Activated CD4-positive, CD25-positive, alpha-beta regulatory T cell (primary cell): ENCODE measurements around the gene CD3D.
A peak's percentile ranks its signal among the peaks of the same experiment; 100 is the strongest.

Experiments used
- DNase-seq, 4 experiments: peaks; one replicate each; lab custom pipeline; 2025; lab: John Stamatoyannopoulos, UW

CD3D gene

DNA sequence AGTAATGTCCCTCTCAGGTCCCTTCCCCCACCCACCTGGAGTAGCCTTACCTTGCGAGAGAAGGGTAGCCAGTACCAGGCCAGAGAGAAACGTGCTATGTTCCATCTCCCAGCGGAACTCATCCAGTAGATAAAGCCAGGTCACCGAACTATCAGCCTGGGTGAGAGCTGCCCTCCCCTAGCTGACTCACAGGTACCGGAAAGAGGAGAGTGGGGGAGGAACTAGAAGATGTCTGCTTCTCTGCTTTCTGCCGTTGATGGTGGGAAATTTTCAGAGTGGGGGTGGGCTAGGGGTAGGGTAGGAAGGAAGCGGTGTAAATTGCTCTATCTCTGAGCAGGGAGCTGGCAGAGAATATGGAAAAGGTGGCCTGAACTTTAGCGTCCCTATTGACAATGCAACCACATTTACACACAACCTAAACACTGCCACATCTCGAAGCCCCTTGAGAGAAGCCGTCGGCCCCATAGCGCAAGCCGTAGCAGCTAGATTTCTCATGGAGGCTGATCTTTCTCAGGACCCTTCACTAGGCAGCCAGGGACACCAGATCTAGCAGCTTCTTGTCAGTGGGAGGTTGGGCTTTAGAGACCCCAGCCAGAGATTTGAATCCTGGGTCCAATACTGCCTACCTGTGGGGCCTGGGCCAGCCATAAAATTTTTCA lies at the start of gene CD3D:
Gene CD3D (minus strand): TSS at position 203 of the 659 bp plus-strand sequence. CDS start 98 bp downstream, at position 105.
- peak in 3 of 4 experiments; percentile 26 to 41 (median 37) for DNase-seq

DNA sequence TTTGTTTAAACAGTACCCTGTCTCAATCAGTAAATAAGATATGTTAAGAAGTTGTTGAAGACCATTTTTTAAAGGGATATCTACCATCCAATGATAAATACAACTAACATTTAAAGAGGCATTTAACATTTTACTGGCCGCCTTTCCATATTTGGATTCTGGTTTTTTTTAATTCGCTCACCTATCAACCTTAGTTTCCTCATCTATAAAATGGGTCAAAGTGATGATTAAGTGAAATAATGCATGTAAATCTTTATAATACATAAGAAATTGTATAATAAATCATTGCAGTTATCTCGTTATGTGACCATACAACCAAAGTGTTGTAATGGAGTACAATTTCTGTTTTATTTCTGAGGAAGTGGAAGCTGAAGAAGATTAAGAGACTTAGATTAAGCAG lies 41.2 kb upstream of the CD3D start:
- DNase-seq: no peak

DNA sequence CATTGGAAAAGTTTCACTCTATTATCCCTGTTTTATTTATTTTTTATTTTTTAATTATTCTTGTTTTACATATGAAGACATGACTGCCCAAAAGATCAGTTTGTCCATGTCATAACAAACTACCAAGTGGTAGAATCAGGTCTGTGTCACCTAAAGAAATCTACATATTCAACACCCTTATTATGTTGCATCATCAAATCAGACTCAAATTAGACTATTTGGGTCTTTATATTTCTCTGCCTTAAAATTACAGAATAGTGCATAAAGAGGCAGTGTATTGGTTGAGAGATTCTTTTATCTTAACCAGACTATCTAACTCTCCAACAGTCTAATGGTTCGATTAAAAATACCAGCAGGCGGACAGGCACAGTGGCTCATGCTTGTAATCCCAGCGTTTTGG lies 40.4 kb upstream of the CD3D start:
- no peak for DNase-seq

DNA sequence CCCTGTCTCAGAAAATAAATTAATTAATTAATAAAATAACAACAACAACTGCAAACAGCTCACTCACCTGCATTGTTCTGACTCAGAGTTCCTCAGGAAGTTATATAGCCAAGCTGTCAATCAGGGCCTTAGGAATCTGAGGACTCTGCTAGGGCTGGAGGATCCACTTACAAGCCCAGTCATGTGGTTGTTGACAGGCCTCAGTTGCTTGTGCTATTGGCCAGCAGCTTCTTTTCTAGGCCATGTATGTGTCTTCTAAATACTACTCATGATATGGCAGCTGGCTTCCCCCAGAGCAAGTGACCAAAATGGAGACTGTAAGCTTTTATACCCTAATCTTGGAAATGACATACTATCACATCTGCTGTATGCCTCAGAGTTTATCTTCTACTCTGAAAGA lies 38.1 kb upstream of the CD3D start:
- no peak for DNase-seq

DNA sequence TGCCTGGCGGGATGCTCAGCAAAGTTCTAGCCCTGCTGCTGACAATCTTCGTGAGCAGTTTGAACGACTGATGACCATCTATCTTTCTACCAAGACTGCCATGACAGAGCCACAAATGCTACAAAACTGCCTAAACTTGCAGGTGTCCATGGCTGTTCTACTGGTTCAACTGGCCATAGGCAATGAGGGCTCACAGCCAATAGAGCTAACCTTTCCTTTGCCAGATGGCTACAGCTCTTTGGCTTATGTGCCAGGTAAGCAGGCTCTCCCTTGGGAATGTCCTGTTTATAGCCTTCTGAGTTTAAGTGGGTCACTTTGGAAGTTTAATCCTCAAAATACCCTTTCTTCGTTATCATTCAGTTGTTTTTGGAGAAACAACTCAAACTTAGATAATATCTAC lies 37.0 kb upstream of the CD3D start:
- no peak for DNase-seq

DNA sequence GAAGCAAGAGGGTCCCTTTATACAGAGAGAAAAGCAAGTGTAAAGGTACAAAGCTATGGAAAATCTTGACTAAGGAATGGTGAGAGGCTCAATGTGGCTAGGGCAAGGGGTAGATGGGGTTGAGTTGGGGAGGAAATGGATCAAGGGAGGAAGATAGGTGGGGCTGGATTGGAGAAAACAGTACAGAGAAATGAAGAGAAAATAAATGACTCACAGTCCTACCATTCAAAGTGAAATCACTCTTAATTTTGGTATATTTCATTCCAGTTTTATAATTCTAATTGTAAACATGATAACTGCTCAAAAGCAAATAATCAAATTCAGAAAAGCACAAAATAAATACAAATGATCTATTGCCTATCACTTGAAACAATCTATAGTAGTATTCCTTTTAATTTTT lies 33.5 kb upstream of the CD3D start:
- DNase-seq: no peak

DNA sequence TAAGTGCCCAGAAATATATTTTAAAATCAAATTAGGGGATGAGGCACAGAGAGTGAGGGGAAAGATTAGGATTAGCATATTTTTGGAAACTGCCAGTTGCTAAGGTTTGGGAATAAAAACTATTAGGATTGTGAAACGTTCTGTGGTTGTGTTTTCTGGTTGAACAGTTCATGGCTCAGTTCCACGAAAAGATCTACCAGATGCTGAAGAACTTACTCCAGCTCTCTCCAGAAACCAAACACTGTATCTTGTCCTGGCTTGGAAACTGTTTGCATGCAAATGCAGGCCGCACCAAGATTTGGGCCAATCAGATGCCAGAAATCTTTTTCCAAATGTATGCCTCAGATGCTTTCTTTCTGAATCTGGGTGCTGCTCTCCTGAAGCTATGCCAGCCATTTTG lies 32.2 kb upstream of the CD3D start:
- no peak for DNase-seq

DNA sequence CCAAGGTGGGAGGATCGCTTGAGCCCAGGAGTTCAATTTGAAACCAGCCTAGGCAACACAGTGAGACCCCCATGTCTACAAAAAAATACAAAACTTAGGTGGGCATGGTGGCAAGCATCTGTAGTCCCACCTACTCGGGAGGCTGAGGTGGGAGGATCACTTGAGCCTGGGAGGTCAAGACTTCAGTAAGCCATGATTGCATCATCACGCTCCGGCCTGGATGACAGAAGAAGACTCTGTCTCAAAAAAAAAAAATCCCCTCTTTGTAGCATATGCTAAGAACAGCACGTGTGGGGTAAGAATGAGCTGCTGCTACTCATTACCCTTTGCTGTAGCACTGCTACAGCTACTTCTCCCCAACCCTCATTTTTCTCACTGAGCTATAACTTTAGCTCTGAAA lies 31.4 kb upstream of the CD3D start:
- DNase-seq: no peak

DNA sequence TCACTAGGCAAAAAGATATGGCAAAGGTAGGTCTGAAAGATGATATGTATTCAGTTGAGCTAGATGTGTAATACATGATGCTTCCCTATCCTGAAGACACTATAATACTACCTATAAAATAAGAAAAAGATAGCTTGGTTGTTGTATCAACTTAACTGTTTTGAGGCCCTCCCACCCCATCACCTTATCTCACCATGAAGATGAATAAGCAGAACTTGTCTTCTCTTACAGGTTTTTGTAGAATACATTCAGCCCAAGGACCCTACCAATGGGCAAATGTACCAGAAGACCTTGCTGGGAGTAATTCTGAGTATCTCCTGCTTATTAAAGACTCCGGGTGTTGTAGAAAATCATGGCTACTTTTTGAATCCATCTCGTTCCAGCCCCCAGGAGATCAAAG lies 30.8 kb upstream of the CD3D start:
- DNase-seq: no peak

DNA sequence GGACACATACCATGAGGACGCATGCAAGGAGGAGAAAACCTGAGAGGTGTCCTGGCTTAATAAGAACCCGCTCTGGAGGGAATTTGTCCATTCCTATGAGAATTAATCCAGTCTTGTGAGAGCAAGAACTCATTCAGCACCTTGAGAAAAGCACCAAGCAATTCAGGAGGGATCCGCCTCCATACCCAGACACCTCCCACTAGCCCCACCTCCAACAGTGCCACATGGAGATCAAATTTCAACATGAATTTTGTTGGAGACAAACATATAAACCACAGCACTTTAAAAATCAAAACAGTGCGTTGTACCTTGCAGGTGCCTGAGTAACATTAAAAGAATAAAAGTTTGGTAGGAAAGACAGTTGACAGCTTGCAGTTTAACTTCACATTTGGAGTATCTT lies 28.3 kb upstream of the CD3D start:
- no peak for DNase-seq

DNA sequence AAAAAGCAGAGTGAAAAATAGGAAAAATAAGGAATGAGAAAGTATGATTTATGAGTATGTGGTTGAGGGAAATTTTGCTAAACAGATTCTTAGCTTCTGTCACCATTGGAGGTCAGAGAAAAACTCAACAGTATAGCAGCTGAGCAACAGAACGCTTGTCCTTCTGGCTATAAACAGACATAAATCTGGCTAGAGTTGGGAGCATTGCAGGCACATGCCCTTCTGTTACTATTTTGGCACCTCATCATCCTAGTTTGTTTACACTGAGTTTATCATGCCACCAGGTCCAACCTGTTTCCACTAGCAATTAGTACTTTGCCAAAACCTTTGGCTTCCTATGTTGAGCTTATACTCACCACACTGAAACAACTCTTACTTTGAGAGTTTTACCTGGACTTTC lies 23.8 kb upstream of the CD3D start:
- DNase-seq: no peak

DNA sequence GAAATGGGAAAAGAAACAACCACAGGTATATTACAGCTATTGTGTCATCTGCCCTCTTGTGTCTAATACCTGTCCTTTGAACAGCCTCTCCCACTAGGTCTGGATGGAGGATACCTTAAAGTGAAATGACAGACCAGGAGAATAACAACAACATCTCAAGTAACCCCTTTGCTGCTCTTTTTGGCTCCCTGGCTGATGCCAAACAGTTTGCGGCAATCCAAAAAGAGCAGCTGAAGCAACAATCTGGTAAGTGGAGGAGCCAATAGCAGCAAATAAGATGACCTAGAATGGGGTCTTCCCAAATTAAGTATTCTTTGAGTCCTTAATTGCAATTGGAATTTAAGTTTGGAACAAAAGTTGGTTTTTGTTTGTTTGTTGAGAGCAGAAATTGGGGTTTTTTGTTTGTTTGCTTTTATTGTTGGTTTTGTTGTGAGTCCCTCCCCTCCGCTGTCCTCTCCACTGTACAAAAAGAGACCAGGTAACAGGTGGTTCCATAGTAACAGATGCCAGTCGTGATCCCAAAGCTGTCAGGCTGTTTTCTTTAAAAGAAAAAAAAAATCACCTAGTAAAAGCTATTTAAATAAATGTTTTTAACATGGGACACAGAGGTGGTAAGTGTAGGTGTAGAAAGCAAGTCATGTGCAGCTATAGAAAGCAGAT lies 22.6 kb upstream of the CD3D start:
- DNase-seq: no peak

DNA sequence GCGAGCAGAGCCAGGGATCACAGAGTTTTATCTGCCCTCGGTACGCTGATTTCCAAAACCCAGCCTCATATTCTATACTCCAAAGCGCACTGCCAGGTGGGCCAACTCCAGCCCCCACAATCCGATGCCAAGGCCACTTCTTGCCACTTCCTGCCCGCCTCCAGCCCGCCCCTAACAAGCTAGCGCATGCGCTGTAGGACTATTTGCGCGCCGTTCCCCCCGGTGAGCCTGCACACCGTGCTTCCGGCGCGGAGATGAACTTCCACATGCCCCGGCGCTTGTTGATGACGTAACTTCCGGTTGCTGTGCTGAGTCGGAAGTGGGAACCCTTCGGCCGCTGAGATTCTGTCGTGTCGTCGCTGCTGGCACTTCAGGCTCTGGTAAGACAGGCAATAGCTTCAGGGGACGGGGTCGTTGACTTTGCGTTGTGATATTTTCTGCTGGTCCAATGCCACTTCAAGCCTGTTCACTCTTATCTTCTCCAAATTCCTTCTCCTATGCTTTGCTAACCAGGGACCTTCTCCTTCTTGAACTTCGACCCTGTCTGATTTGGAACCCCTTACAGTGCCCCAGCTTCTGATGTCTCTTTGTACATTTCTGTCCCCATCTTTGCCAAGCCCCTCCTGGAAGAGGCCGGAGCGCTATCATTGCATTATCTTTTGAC lies 16.9 kb upstream of the CD3D start, which contains the start of gene UBE4A:
Gene UBE4A (plus strand): TSS at position 306 of the 664 bp plus-strand sequence. CDS start 5,481 bp downstream, outside the sequence.
- DNase-seq: peak; percentile 90 to 96 (median 96)

DNA sequence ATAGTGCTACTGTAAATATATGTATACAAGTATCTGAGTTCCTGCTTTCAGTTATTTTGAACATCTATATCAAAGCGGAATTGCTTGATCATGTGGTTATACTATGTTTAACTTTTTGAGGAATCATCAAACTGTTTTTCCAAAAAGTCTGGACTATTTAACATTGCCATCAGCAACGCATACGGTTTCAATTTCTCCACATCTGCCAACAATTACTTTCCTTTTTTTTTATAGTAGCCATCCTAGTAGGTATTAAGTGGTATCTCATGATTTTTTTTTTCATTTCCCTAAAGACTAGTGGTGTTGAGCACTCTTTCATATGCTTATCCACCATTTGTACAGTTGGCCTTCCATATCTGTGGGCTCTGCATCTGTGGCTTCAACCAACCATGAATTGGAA lies 15.6 kb upstream of the CD3D start:
- no peak for DNase-seq

DNA sequence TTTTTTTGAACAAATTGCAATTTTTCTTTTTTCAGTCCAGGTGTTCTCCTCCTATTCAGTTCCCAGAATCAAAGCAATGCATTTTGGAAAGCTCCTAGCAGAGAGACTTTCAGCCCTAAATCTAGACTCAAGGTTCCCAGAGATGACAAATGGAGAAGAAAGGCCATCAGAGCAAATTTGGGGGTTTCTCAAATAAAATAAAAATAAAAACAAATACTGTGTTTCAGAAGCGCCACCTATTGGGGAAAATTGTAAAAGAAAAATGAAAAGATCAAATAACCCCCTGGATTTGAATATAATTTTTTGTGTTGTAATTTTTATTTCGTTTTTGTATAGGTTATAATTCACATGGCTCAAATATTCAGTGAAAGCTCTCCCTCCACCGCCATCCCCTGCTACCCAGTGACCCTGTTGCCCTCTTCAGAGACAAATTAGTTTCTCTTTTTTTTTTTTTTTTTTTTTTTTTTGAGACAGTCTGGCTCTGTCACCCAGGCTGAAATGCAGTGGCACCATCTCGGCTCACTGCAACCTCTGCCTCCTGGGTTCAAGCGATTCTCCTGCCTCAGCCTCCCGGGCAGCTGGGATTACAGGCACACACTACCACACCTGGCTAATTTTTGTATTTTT lies 10.7 kb upstream of the CD3D start:
- no peak for DNase-seq

DNA sequence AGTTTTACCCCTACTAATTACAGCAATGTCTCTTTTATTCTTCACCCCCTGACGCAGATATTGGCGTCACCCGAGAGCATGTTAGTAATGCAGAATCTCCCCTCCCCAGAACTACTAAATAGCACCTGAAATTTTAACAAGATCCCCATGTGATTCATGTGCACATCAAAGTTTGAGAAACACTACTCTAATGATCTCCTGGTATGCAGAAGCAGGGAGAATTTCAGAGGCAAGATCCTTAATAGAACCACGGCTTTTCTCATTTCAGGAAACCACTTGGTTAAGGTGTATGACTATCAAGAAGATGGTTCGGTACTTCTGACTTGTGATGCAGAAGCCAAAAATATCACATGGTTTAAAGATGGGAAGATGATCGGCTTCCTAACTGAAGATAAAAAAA lies 7.0 kb upstream of the CD3D start:
- no peak for DNase-seq

DNA sequence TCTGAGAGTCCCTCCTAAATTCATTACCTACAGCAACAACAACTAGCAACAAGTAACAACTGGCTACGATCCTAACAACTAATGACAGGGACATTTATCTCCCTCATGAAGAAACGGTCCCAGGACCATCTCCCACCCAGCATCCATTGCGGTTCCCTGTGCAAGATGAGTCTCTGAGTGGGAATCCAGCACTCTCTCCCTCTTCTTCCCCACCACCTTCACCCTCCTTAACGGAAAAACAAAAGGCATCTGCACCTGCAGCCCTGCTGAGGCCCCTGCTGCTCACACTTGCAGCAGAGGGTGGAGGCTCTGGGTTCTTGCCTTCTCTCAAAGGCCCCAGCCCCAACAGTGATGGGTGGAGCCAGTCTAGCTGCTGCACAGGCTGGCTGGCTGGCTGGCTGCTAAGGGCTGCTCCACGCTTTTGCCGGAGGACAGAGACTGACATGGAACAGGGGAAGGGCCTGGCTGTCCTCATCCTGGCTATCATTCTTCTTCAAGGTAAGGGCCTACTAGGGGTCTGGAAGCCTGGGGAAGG lies 1.5 kb upstream of the CD3D start, which contains the start of gene CD3G:
Gene CD3G (plus strand): TSS at position 364 of the 535 bp plus-strand sequence. CDS start 80 bp downstream, at position 444.
- DNase-seq: peak in 3 of 4 experiments; percentile 41 to 66 (median 60)

DNA sequence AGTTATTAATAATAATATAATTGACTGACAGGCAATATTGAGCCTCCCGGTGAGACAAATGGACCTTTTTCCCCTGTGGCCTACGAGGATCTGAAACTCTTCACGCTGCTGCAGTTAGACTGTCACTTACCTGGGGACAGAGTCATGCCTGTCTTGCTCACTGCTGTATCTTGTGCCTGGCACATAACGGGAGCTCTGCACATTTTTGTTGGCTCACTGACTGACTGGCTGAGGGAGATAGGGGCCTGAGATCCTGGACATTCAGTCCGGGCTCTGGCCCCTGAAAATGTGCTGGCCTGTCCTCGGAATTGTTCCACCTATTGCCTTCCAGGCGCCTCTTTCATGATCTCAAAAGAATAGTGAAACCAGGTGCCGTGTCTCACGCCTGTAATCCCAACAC lies 743 bp upstream of the CD3D start:
- no peak for DNase-seq

DNA sequence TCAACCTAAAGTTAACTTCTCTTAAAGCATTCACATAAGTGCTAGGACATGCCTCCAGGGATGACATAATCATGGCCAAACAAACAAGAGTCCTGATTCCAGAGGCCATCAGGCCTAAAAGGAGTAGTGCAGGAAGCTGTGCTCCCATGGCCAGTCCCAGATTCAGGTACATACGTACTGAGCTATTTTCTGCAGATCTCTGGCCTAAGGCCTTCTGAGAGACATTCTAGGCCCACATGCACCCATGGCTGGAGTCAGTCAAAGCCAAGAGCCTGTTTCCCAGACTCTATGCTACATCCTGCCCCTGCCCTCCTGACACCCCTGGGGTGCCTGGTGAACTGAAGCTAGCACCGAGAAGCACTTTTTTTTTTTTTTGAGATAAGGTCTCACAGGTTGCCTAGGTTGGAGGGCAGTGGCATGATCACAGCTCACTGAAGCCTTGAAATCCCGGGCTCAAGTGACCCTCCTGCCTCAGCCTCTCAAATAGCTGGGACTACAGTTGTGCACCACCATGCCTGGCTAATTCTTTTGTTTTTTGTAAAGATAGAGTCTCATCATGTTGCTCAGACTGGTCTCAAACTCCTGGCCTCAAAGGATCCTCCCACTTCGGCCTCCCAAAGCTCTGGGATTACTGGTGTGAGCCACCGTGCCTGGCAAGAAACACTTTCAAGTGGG lies 553 bp downstream of the CD3D start:
- peak in 1 of 4 experiments; percentile 11 for DNase-seq

DNA sequence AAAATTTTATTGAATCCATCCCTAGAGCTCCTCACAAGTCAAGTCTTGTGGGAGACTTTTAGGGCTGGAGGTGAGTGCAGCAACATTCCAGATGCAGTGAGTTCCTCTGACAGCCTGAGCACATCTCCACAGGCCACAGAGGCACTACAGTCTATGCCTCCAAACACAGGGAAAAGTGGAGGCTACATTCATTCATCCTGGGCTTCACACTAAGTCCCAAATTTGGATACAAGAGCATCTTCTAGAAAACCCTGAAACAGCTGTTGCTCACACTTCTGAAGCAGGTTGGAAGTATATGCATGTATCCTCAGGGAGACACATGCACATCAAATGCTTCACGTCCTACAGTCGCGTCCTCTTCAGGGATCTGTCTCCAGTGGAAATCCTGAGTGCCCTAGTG lies 1.2 kb downstream of the CD3D start:
- no peak for DNase-seq

DNA sequence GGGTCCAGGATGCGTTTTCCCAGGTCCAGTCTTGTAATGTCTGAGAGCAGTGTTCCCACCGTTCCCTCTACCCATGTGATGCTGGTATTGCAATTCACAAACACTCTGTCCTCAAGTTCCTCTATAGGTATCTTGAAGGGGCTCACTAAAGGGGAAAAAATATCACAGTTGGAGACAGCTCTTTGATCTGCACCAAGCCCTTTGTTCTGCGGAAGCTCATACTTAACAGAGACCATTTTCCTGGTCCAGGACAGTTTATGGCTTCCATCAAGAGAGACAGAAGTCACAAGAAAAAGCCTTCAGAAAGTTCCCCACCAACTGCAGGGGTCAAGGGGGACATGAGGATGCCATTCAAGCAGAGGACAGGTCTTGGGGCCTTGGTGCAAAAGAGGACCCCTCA lies 2.1 kb downstream of the CD3D start:
- no peak for DNase-seq
